ENCODE data around the gene ARHGAP25.

ARHGAP25 gene

GRCh38 chr2:68732036-68732932, 2.3 kb upstream of the ARHGAP25 start:
- H3K27me3 ChIP-seq (ENCODE audit: control insufficient read depth in 5 of 5, insufficient read depth in 4 of 5, low read length in 5 of 5), result no peaks in the 10 kb centered on the region
- H3K27ac ChIP-seq (ENCODE audit: low read depth, low read length), result no peak overlapping the region

GRCh38 chr2:68733365-68733764, 1.2 kb upstream of the ARHGAP25 start:
- Histone ChIP-seq H3K9me3 (ENCODE audit: control insufficient read depth in 5 of 5, low read length in 5 of 5) (no peaks in the 10 kb centered on the region), H3K4me3 (ENCODE audit: low read depth in 1 of 5, low read length in 5 of 5) (no peak overlapping the region), H3K4me1 (ENCODE audit: control insufficient read depth in 5 of 5, insufficient read depth in 5 of 5, low read length in 5 of 5) (peaks cover 0 to 32% (median 8%) of the 10 kb centered on the region in 5 donors), H3K27me3 (ENCODE audit: control insufficient read depth in 5 of 5, insufficient read depth in 4 of 5, low read length in 5 of 5) (no peaks in the 10 kb centered on the region), H3K9ac (ENCODE audit: low read length in 5 of 5) (no peak overlapping the region), H3K36me3 (ENCODE audit: control insufficient read depth in 5 of 5, insufficient read depth in 5 of 5, low read length in 5 of 5) (no peaks in the 10 kb centered on the region), H3K27ac (ENCODE audit: low read depth, low read length) (no peak overlapping the region)

More at GRCh38 chr2:68732036-68732932, 2.3 kb upstream of the ARHGAP25 start:
- Histone ChIP-seq H3K9me3 (ENCODE audit: control insufficient read depth in 5 of 5, low read length in 5 of 5) (no peaks in the 10 kb centered on the region), H3K9ac (ENCODE audit: low read length in 5 of 5) (no peak overlapping the region), H3K4me1 (ENCODE audit: control insufficient read depth in 5 of 5, insufficient read depth in 5 of 5, low read length in 5 of 5) (peaks cover 0 to 26% (median 3%) of the 10 kb centered on the region in 5 donors), H3K36me3 (ENCODE audit: control insufficient read depth in 5 of 5, insufficient read depth in 5 of 5, low read length in 5 of 5) (no peaks in the 10 kb centered on the region), H3K4me3 (ENCODE audit: low read depth in 1 of 5, low read length in 5 of 5) (no peak overlapping the region)

GRCh38 chr2:68734176-68734575, 435 bp upstream of the ARHGAP25 start:
- H3K9ac ChIP-seq (ENCODE audit: low read length in 5 of 5), result no peak overlapping the region
- no peaks in the 10 kb centered on the region for H3K9me3 ChIP-seq (ENCODE audit: control insufficient read depth in 5 of 5, low read length in 5 of 5)
- H3K27ac ChIP-seq (ENCODE audit: low read depth, low read length), result no peak overlapping the region
- H3K36me3 ChIP-seq (ENCODE audit: control insufficient read depth in 5 of 5, insufficient read depth in 5 of 5, low read length in 5 of 5), result no peaks in the 10 kb centered on the region
- no peak overlapping the region for H3K4me3 ChIP-seq (ENCODE audit: low read depth in 1 of 5, low read length in 5 of 5)
- H3K4me1 ChIP-seq (ENCODE audit: control insufficient read depth in 5 of 5, insufficient read depth in 5 of 5, low read length in 5 of 5), result peaks cover 0 to 37% (median 8%) of the 10 kb centered on the region in 5 donors
- no peaks in the 10 kb centered on the region for H3K27me3 ChIP-seq (ENCODE audit: control insufficient read depth in 5 of 5, insufficient read depth in 4 of 5, low read length in 5 of 5)

- peak overlapping the region in 2 of 5 donors; percentile 15 to 46 for H3K4me3 ChIP-seq (ENCODE audit: low read depth in 1 of 5, low read length in 5 of 5)
- H3K27ac ChIP-seq (ENCODE audit: low read depth, low read length), result no peak overlapping the region
- no peaks in the 10 kb centered on the region for H3K9me3 ChIP-seq (ENCODE audit: control insufficient read depth in 5 of 5, low read length in 5 of 5)
- peaks cover 2 to 49% (median 8%) of the 10 kb centered on the region in 5 donors for H3K4me1 ChIP-seq (ENCODE audit: control insufficient read depth in 5 of 5, insufficient read depth in 5 of 5, low read length in 5 of 5)
- H3K9ac ChIP-seq (ENCODE audit: low read length in 5 of 5), result peak overlapping the region in 1 of 5 donors; percentile 42
- H3K27me3 ChIP-seq (ENCODE audit: control insufficient read depth in 5 of 5, insufficient read depth in 4 of 5, low read length in 5 of 5), result no peaks in the 10 kb centered on the region
- H3K36me3 ChIP-seq (ENCODE audit: control insufficient read depth in 5 of 5, insufficient read depth in 5 of 5, low read length in 5 of 5), result no peaks in the 10 kb centered on the region
These were observed 1.5 kb downstream of the ARHGAP25 start for GRCh38 chr2:68736086-68736485.

- H3K4me3 ChIP-seq (ENCODE audit: low read depth in 1 of 5, low read length in 5 of 5), result no peak overlapping the region
- H3K9me3 ChIP-seq (ENCODE audit: control insufficient read depth in 5 of 5, low read length in 5 of 5), result no peaks in the 10 kb centered on the region
- H3K27ac ChIP-seq (ENCODE audit: low read depth, low read length), result no peak overlapping the region
- peaks cover 2 to 39% (median 8%) of the 10 kb centered on the region in 5 donors for H3K4me1 ChIP-seq (ENCODE audit: control insufficient read depth in 5 of 5, insufficient read depth in 5 of 5, low read length in 5 of 5)
- peak overlapping the region in 1 of 5 donors; percentile 34 for H3K9ac ChIP-seq (ENCODE audit: low read length in 5 of 5)
- H3K36me3 ChIP-seq (ENCODE audit: control insufficient read depth in 5 of 5, insufficient read depth in 5 of 5, low read length in 5 of 5), result no peaks in the 10 kb centered on the region
- H3K27me3 ChIP-seq (ENCODE audit: control insufficient read depth in 5 of 5, insufficient read depth in 4 of 5, low read length in 5 of 5), result no peaks in the 10 kb centered on the region
These were observed 3.1 kb downstream of the ARHGAP25 start for GRCh38 chr2:68737711-68738110.

- Histone ChIP-seq H3K27me3 (ENCODE audit: control insufficient read depth in 5 of 5, insufficient read depth in 4 of 5, low read length in 5 of 5) (no peaks in the 10 kb centered on the region), H3K27ac (ENCODE audit: low read depth, low read length) (no peak overlapping the region), H3K4me3 (ENCODE audit: low read depth in 1 of 5, low read length in 5 of 5) (no peak overlapping the region), H3K9me3 (ENCODE audit: control insufficient read depth in 5 of 5, low read length in 5 of 5) (no peaks in the 10 kb centered on the region), H3K4me1 (ENCODE audit: control insufficient read depth in 5 of 5, insufficient read depth in 5 of 5, low read length in 5 of 5) (peaks cover 2 to 45% (median 11%) of the 10 kb centered on the region in 5 donors), H3K9ac (ENCODE audit: low read length in 5 of 5) (no peak overlapping the region), H3K36me3 (ENCODE audit: control insufficient read depth in 5 of 5, insufficient read depth in 5 of 5, low read length in 5 of 5) (no peaks in the 10 kb centered on the region)
These were observed 4.4 kb downstream of the ARHGAP25 start for GRCh38 chr2:68738906-68739594.

- H3K4me3 ChIP-seq (ENCODE audit: low read depth in 1 of 5, low read length in 5 of 5), result no peak overlapping the region
- H3K36me3 ChIP-seq (ENCODE audit: control insufficient read depth in 5 of 5, insufficient read depth in 5 of 5, low read length in 5 of 5), result no peaks in the 10 kb centered on the region
- no peaks in the 10 kb centered on the region for H3K27me3 ChIP-seq (ENCODE audit: control insufficient read depth in 5 of 5, insufficient read depth in 4 of 5, low read length in 5 of 5)
- H3K4me1 ChIP-seq (ENCODE audit: control insufficient read depth in 5 of 5, insufficient read depth in 5 of 5, low read length in 5 of 5), result peaks cover 0 to 42% (median 11%) of the 10 kb centered on the region in 5 donors
- no peak overlapping the region for H3K9ac ChIP-seq (ENCODE audit: low read length in 5 of 5)
- no peak overlapping the region for H3K27ac ChIP-seq (ENCODE audit: low read depth, low read length)
- H3K9me3 ChIP-seq (ENCODE audit: control insufficient read depth in 5 of 5, low read length in 5 of 5), result no peaks in the 10 kb centered on the region
These were observed 5.2 kb downstream of the ARHGAP25 start for GRCh38 chr2:68739595-68740399.

- Histone ChIP-seq H3K9me3 (ENCODE audit: control insufficient read depth in 5 of 5, low read length in 5 of 5) (no peaks in the 10 kb centered on the region), H3K4me3 (ENCODE audit: low read depth in 1 of 5, low read length in 5 of 5) (no peak overlapping the region), H3K27ac (ENCODE audit: low read depth, low read length) (no peak overlapping the region), H3K27me3 (ENCODE audit: control insufficient read depth in 5 of 5, insufficient read depth in 4 of 5, low read length in 5 of 5) (no peaks in the 10 kb centered on the region), H3K9ac (ENCODE audit: low read length in 5 of 5) (no peak overlapping the region), H3K4me1 (ENCODE audit: control insufficient read depth in 5 of 5, insufficient read depth in 5 of 5, low read length in 5 of 5) (peaks cover 0 to 42% (median 11%) of the 10 kb centered on the region in 5 donors), H3K36me3 (ENCODE audit: control insufficient read depth in 5 of 5, insufficient read depth in 5 of 5, low read length in 5 of 5) (no peaks in the 10 kb centered on the region)
These were observed 5.8 kb downstream of the ARHGAP25 start for GRCh38 chr2:68740400-68740914.

- Histone ChIP-seq H3K4me1 (ENCODE audit: control insufficient read depth in 5 of 5, insufficient read depth in 5 of 5, low read length in 5 of 5) (peaks cover 0 to 45% (median 11%) of the 10 kb centered on the region in 5 donors), H3K9me3 (ENCODE audit: control insufficient read depth in 5 of 5, low read length in 5 of 5) (no peaks in the 10 kb centered on the region), H3K4me3 (ENCODE audit: low read depth in 1 of 5, low read length in 5 of 5) (no peak overlapping the region), H3K9ac (ENCODE audit: low read length in 5 of 5) (no peak overlapping the region), H3K36me3 (ENCODE audit: control insufficient read depth in 5 of 5, insufficient read depth in 5 of 5, low read length in 5 of 5) (no peaks in the 10 kb centered on the region), H3K27ac (ENCODE audit: low read depth, low read length) (no peak overlapping the region), H3K27me3 (ENCODE audit: control insufficient read depth in 5 of 5, insufficient read depth in 4 of 5, low read length in 5 of 5) (no peaks in the 10 kb centered on the region)
These were observed 6.6 kb downstream of the ARHGAP25 start for GRCh38 chr2:68741238-68741637.

Data from subcutaneous abdominal adipose tissue (tissue), 5 donors.